Iris pigment epithelial cell (primary cell): ENCODE measurements around the gene ASTL.

Experiments
- DNase-seq: peaks from one replicate; pipeline ENCODE4 v3.0.0-alpha.2; 2011; ENCODE audit warnings: low read depth

Gene ASTL

DNA sequence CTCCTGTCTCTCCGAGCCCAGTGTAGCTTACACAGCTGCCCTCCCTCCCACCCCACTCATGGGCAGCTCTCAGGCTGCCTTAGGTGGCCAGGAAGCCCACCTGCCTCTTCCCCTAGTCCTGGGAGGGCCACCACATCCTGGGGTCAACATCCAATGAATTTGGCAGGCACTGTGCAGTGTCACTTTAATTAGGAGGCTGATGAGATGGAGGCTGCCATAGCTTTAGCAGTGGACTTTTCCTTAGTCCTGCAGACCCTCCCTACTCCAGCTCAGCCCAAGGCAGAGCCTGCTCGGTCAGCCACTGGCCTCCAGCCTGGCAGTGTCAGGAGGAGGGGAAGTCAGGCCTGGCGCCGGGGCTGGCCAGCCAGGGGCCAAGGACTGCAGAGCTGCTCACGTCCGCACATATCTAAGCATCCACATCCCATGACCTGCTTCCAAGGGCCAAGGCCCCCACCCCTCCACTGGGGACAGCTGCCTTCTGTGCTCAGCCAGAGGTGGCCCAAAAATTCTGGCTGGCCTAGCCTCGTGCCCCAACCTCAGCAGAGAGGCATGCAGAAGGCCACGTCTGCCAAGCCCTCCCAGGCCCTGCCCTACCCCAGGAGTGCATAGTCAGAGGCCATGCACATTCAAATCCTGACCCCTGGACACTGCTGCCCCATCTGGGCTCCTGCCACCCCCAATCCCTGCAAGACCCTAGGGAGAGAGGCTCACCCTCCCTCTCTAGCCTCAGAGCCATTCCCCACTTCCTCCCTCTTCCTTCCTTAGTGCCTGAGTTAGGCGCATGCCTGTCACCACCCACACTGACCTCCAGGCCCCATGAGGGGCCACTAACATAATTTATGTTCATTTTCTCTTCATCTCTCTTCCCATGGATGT, 55.0 kb downstream of the ASTL start:
- DNase-seq = no peak

DNA sequence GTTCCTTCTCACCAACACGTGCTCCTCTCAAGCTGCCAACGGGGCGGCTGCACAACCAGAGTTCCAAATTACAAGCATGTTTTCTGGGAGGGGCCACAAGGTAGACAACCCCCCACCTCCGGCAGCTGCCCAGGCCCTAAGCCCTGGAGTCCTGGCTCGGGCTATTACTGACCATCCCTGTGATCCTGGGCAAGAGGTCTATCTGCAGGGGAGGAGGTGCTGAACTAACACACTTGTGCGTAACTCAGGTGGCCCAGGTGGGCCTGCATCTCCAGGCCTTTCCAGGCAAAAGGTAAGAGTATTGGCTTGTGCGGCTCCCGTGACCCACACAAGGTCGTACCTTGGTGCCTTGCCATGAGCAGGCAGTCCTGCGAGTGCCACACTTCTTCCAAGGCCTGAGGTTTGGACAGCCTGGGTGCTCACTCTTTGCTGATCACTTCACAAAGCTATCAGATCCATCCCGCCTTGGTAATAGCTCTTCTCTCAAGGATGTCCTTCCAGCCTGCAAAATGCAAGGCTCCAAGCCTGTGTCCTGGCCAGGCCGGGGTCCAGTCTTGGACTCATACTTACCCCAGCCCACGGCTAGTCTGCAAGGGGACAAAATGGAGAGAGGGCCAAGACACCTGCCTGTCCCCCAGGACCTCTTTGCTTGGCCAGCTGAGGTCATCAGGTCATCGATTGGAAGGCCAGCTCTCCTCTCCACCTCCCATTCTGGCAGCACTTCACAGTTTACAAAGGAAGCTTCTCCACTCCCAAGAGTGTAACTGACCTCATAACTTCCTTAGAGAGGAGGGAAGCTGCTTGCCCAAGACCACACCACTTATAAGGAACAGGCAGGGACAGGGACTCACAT, 55.9 kb downstream of the ASTL start:
- DNase-seq = no peak

DNA sequence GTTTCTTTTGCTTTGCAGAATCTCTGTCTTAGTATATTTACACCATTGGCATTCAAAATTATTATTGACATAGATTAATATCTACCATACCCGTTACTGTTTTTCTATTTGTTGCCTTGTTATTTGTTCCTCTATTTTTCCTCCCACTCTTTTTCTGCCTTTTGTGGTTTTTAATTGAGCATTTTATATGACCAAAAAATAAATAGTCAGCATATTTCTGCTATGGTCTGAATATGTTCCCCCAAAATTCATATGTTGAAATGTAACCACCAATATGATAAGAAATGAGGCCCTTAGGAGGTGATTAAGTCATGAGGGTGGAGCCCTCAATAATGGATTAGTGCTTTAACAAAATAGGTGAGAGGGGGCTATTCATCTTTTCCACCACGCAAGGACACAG, 57.3 kb downstream of the ASTL start:
- DNase-seq = no peak

DNA sequence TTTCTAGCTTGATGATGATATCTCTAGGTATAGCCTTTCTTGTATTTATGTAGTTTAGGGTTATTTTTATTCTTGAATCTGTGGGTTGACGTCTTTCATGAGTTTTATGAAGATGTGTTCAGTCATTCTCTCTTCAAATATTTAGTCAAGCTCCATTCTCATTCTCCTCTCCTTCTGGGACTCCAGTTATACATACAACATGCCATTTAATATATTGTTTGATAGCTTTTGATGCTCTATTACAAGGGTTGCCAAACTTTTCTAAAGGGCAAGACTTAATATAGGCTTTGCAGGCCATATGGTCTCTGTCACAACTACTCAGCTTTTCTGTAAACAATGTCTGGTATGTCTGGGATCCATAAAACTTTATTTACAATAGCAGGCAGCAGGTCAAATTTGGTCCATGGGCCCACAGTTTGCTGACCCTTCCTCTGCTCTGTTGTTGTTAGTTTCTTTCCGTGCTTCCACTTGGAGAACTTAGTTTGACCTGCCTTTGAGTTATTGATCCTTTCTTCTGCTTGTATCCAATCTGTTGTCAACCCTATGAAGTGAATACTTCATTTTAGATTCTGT, 63.0 kb downstream of the ASTL start:
- no peak for DNase-seq

DNA sequence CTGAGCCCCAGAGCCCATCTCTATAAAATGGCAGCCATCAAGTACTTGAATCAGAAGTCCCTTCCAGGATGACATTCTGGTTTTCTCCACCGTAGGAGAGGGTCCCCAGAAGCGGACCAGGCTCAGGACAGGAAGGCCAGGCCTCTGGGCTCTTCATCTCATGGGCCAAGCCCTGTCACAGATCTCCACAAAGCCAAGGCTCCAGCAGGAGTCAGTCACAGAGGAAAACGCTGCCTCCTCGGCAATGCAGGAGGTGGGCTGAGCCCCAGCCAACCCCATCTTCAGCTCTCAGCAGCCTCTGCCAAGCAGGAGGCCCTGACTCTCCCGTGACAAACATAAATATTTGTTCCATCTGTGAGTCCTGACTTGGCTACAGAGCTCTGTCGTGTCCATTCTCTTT, 64.1 kb downstream of the ASTL start:
- DNase-seq = no peak

DNA sequence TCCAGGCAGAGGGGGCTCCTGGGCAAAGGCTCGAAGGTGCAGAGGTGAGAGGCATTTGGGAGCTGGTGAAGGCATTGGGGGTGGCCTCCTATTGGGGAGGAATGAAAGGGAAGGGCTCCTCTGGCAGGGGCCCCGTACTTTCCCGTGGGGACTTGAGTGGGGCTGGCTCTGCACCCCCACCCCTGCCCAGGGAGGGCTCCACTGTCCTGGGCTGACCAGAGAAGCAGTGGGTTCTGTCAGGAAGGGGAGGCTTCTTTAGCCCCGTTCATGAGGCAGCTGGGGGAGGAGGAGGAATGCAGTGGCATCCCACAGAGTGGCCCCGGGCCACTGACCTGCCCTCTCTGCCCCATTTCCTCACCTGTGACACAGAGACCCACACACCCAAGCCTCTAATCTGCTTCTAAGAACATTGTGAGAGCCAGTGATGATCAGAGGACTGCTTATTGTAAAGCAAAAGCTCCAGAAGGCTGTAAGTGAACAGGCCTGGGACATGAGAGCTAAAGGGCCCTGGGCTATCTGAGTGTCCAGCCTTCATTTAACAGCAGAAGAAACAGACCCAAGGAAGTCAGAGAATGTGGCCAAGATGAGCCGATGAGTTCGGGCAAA, 65.0 kb downstream of the ASTL start:
- no peak for DNase-seq
